Neural progenitor cell (in vitro differentiated cells): Measurements from ENCODE around the gene PDSS1. TPM values are rescaled to one million over a fixed set of nuclear protein-coding genes. Genes with fewer than 3 reads are reported as not detected.

Experiments used
- DNase-seq: peaks from one replicate; pipeline ENCODE4 v3.0.0-alpha.2; 2016; ENCODE audit warnings: low spot score
- H2AFZ ChIP-seq: fragments of 200-600 bp; sonication (generic); replicated peaks from 2 replicates; pipeline ENCODE4 v1.6.1; 2016; ENCODE audit warnings: antibody characterized with exemption
- H3F3A ChIP-seq: fragments of 200-600 bp; sonication (generic); 2 replicates; pipeline ENCODE4 v1.6.1; 2016; ENCODE audit warnings: antibody characterized with exemption, low read depth
- H3K27ac ChIP-seq: fragments of 200-600 bp; sonication (generic); 2 replicates; pipeline ENCODE4 v1.5.1; 2016; ENCODE audit warnings: mild to moderate bottlenecking
- H3K27me3 ChIP-seq: fragments of 200-600 bp; sonication (generic); 2 replicates; pipeline ENCODE4 v1.6.1; 2016; ENCODE audit warnings: mild to moderate bottlenecking, moderate library complexity
- H3K36me3 ChIP-seq: fragments of 200-600 bp; sonication (generic); 2 replicates; pipeline ENCODE4 v1.5.1; 2016
- H3K4me1 ChIP-seq: fragments of 200-600 bp; sonication (generic); 2 replicates; pipeline ENCODE4 v1.6.1; 2016; ENCODE audit warnings: mixed run types
- H3K4me2 ChIP-seq: fragments of 200-600 bp; sonication (generic); 2 replicates; pipeline ENCODE4 v1.6.1; 2016
- H3K4me3 ChIP-seq: fragments of 200-600 bp; sonication (generic); 2 replicates; pipeline ENCODE4 v1.5.1; 2016
- H3K79me2 ChIP-seq: fragments of 200-600 bp; sonication (generic); 2 replicates; pipeline ENCODE4 v1.6.1; 2016; ENCODE audit warnings: low read depth
- H3K9ac ChIP-seq: fragments of 200-600 bp; sonication (generic); 2 replicates; pipeline ENCODE4 v1.6.1; 2016
- H3K9me3 ChIP-seq: fragments of 200-600 bp; sonication (generic); 2 replicates; pipeline ENCODE4 v1.5.1; 2016; ENCODE audit warnings: low read depth
- H4K20me1 ChIP-seq: fragments of 200-600 bp; sonication (generic); 2 replicates; pipeline ENCODE4 v1.6.1; 2016; ENCODE audit warnings: low read depth
- H3K27ac Mint-ChIP-seq: 3 replicates; pipeline ENCODE4 v1.8.0; 2021; ENCODE audit warnings: mixed read lengths
- H3K27me3 Mint-ChIP-seq: 2 replicates; pipeline ENCODE4 v1.8.0; 2022; ENCODE audit warnings: low read depth, mild to moderate bottlenecking, inconsistent platforms, moderate library complexity, mixed read lengths; ENCODE audit not compliant: insufficient read depth
- H3K36me3 Mint-ChIP-seq: 3 replicates; pipeline ENCODE4 v1.8.0; 2021; ENCODE audit warnings: mixed read lengths
- H3K4me1 Mint-ChIP-seq: 3 replicates; pipeline ENCODE4 v1.8.0; 2021; ENCODE audit warnings: mixed read lengths
- H3K4me3 Mint-ChIP-seq: 3 replicates; pipeline ENCODE4 v1.8.0; 2021; ENCODE audit warnings: mild to moderate bottlenecking, moderate library complexity, mixed read lengths
- H3K9me3 Mint-ChIP-seq: 3 replicates; pipeline ENCODE4 v1.8.0; 2020; ENCODE audit warnings: mixed read lengths
- EZH2 ChIP-seq: fragments of 200-600 bp; sonication (generic); IDR thresholded peaks from 2 replicates; pipeline ENCODE4 v1.6.1; 2017; ENCODE audit warnings: antibody characterized with exemption, mild to moderate bottlenecking, moderate library complexity
- EZH2phosphoT487 ChIP-seq: fragments of 200-600 bp; sonication (generic); IDR thresholded peaks from 2 replicates; pipeline ENCODE4 v1.6.1; 2017; ENCODE audit warnings: antibody characterized with exemption
- total RNA-seq: library from RNA; depleted of rRNA; stranded (reverse); fragments of >200 nt; gene quantifications from 2 replicates; pipeline ENCODE4 v1.2.3, GENCODE V29; 2015; ENCODE audit warnings: low replicate concordance
- TF ChIP-seq, protein P1 (sequence below): fragments of 200-600 bp; sonication (generic); IDR thresholded peaks from 2 replicates; pipeline ENCODE4 v1.5.1; 2017; ENCODE audit warnings: antibody characterized with exemption, mild to moderate bottlenecking

Gene PDSS1
- total RNA-seq, 1 donor from 2014 or later = 17.2 TPM

DNA sequence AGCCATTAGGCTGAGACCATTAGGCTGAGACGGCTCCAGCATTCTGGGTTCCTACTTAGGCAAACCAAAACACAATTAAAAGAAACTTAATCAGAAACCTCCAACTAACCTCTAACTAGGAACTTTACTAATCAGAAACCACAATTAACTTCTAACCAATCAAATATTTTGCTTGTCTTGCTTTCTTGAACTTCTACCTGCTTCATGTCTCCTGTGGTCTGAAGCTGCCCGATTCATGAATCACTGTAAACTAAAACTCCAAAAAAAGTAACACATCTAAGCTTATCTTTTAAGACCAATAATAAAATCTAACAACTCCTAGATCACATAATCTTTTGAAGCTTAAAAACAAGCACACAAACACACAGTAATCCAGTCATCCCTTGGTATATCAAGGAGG, 76.1 kb downstream of the PDSS1 start:
- Mint-ChIP-seq H3K36me3 (no peaks in the 10 kb centered on the region), H3K27me3 (no peaks in the 10 kb centered on the region), H3K9me3 (no peaks in the 10 kb centered on the region), H3K4me1 (no peaks in the 10 kb centered on the region), H3K27ac (no peak overlapping the region), H3K4me3 (no peak overlapping the region)
- H4K20me1 ChIP-seq = peaks cover 6% of the 10 kb centered on the region
- peaks cover 42% of the 10 kb centered on the region for H3K79me2 ChIP-seq
- no peak overlapping the region for H3K27ac ChIP-seq
- H2AFZ ChIP-seq = no peak overlapping the region
- no peaks in the 10 kb centered on the region for H3K4me1 ChIP-seq
- H3K4me3 ChIP-seq = no peak overlapping the region
- no peaks in the 10 kb centered on the region for H3K9me3 ChIP-seq
- no peak for DNase-seq
- no peaks in the 10 kb centered on the region for H3K27me3 ChIP-seq
- TF ChIP-seq, protein P1, sequence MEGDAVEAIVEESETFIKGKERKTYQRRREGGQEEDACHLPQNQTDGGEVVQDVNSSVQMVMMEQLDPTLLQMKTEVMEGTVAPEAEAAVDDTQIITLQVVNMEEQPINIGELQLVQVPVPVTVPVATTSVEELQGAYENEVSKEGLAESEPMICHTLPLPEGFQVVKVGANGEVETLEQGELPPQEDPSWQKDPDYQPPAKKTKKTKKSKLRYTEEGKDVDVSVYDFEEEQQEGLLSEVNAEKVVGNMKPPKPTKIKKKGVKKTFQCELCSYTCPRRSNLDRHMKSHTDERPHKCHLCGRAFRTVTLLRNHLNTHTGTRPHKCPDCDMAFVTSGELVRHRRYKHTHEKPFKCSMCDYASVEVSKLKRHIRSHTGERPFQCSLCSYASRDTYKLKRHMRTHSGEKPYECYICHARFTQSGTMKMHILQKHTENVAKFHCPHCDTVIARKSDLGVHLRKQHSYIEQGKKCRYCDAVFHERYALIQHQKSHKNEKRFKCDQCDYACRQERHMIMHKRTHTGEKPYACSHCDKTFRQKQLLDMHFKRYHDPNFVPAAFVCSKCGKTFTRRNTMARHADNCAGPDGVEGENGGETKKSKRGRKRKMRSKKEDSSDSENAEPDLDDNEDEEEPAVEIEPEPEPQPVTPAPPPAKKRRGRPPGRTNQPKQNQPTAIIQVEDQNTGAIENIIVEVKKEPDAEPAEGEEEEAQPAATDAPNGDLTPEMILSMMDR = no peak
- TF ChIP-seq EZH2 = no peak
- TF ChIP-seq EZH2phosphoT487 = no peak
- H3K36me3 ChIP-seq = peaks cover 6% of the 10 kb centered on the region
- H3K4me2 ChIP-seq = no peak overlapping the region
- H3F3A ChIP-seq = no peaks in the 10 kb centered on the region
- no peak overlapping the region for H3K9ac ChIP-seq

- Histone ChIP-seq H3K36me3 (no peaks in the 10 kb centered on the region), H3K4me1 (no peaks in the 10 kb centered on the region), H4K20me1 (peaks cover 6% of the 10 kb centered on the region), H3K79me2 (peaks cover 68% of the 10 kb centered on the region), H3K27ac (no peak overlapping the region), H3F3A (no peaks in the 10 kb centered on the region), H3K4me2 (no peak overlapping the region), H3K9me3 (no peaks in the 10 kb centered on the region), H3K9ac (no peak overlapping the region), H2AFZ (no peak overlapping the region), H3K4me3 (no peak overlapping the region), H3K27me3 (no peaks in the 10 kb centered on the region)
- TF ChIP-seq EZH2 (no peak), EZH2phosphoT487 (no peak)
- TF ChIP-seq, protein P1 = no peak
- Mint-ChIP-seq H3K36me3 (peaks cover under 1% of the 10 kb centered on the region), H3K9me3 (no peaks in the 10 kb centered on the region), H3K27ac (no peak overlapping the region), H3K4me3 (no peak overlapping the region), H3K4me1 (no peaks in the 10 kb centered on the region), H3K27me3 (no peaks in the 10 kb centered on the region)
- DNase-seq = no peak
These were observed 78.8 kb downstream of the PDSS1 start for GRCh38 chr10:26776258-26776657.

DNA sequence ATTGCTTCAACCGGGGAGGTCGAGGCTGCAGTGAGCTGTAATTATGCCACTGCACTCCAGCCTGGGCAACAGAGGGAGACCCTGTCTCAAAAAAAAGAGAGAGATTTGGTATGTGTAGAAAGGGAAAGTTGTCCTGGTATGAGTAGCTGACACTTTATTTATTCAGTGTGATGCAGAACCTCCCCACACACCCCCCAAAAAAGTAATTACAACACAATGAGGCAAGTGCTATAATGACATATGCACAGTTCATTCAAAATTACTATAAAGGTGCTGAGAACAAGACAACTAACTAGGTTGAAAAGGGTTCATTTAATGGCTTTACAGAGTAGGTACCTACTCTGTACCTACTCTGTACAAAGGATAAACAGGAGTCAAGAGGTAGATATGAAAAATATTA, 80.2 kb downstream of the PDSS1 start:
- peaks cover 6% of the 10 kb centered on the region for H4K20me1 ChIP-seq
- Mint-ChIP-seq H3K27me3 (no peaks in the 10 kb centered on the region), H3K4me1 (no peaks in the 10 kb centered on the region), H3K9me3 (no peaks in the 10 kb centered on the region), H3K36me3 (peaks cover 3% of the 10 kb centered on the region), H3K27ac (no peak overlapping the region), H3K4me3 (no peak overlapping the region)
- peaks cover 82% of the 10 kb centered on the region for H3K79me2 ChIP-seq
- H3K9me3 ChIP-seq = no peaks in the 10 kb centered on the region
- no peaks in the 10 kb centered on the region for H3F3A ChIP-seq
- no peak overlapping the region for H3K4me3 ChIP-seq
- H3K4me2 ChIP-seq = no peak overlapping the region
- H3K27me3 ChIP-seq = no peaks in the 10 kb centered on the region
- DNase-seq = no peak
- no peak overlapping the region for H3K9ac ChIP-seq
- TF ChIP-seq EZH2phosphoT487 (no peak), EZH2 (no peak)
- TF ChIP-seq, protein P1 = no peak
- H3K27ac ChIP-seq = no peak overlapping the region
- no peaks in the 10 kb centered on the region for H3K36me3 ChIP-seq
- no peaks in the 10 kb centered on the region for H3K4me1 ChIP-seq
- no peak overlapping the region for H2AFZ ChIP-seq
